GM23338 (cell line): ENCODE results near the gene WSB2. TPM values are rescaled to one million over a fixed set of nuclear protein-coding genes. Genes with fewer than 3 reads are reported as not detected.

ENCODE experiments used
- ATAC-seq: fragments of 200-7000 bp; cut with Tn5 transposase; 3 replicates; pipeline ENCODE4 v1.9.1; 2020
- DNase-seq: peaks from one replicate; pipeline ENCODE4 v3.0.0-alpha.2; 2015; ENCODE audit warnings: low spot score
- H2AFZ ChIP-seq: fragments of 200-600 bp; sonication (generic); 2 replicates; pipeline ENCODE4 v1.8.0; 2016; ENCODE audit warnings: antibody characterized with exemption, mild to moderate bottlenecking, moderate library complexity
- H3F3A ChIP-seq: fragments of 200-600 bp; sonication (generic); replicated peaks from 2 replicates; pipeline ENCODE4 v1.8.0; 2017; ENCODE audit warnings: antibody characterized with exemption, mixed run types, low read depth
- H3K27ac ChIP-seq: fragments of 200-600 bp; sonication (generic); 2 replicates; pipeline ENCODE4 v1.6.1; 2016; ENCODE audit warnings: low read depth
- H3K27me3 ChIP-seq: fragments of 200-600 bp; sonication (generic); 2 replicates; pipeline ENCODE4 v1.8.0; 2016; ENCODE audit warnings: mild to moderate bottlenecking, mixed run types, moderate library complexity; ENCODE audit not compliant: insufficient read depth
- H3K36me3 ChIP-seq: fragments of 200-600 bp; sonication (generic); 2 replicates; pipeline ENCODE4 v1.8.0; 2016; ENCODE audit warnings: mild to moderate bottlenecking; ENCODE audit not compliant: insufficient read depth
- H3K4me1 ChIP-seq: fragments of 200-600 bp; sonication (generic); 2 replicates; pipeline ENCODE4 v1.8.0; 2016; ENCODE audit warnings: mild to moderate bottlenecking, moderate library complexity; ENCODE audit not compliant: insufficient read depth
- H3K4me2 ChIP-seq: fragments of 200-600 bp; sonication (generic); 2 replicates; pipeline ENCODE4 v1.7.1; 2017; ENCODE audit warnings: mixed run types
- H3K4me3 ChIP-seq: fragments of 200-600 bp; sonication (generic); 2 replicates; pipeline ENCODE4 v1.6.1; 2016; ENCODE audit warnings: mixed run types
- H3K79me2 ChIP-seq: fragments of 200-600 bp; sonication (generic); replicated peaks from 2 replicates; pipeline ENCODE4 v1.8.0; 2017; ENCODE audit warnings: mild to moderate bottlenecking; ENCODE audit not compliant: insufficient read depth
- H3K9me2 ChIP-seq: fragments of 200-600 bp; sonication (generic); 2 replicates; pipeline ENCODE4 v1.8.0; 2017; ENCODE audit not compliant: insufficient read depth
- H4K20me1 ChIP-seq: fragments of 200-600 bp; sonication (generic); replicated peaks from 2 replicates; pipeline ENCODE4 v1.8.0; 2017; ENCODE audit warnings: mild to moderate bottlenecking; ENCODE audit not compliant: insufficient read depth
- H3K27ac Mint-ChIP-seq: 2 replicates; pipeline ENCODE4 v1.8.0; 2020; ENCODE audit warnings: inconsistent platforms, mild to moderate bottlenecking, moderate library complexity, mixed read lengths
- H3K27me3 Mint-ChIP-seq: 3 replicates; pipeline ENCODE4 v1.8.0; 2022; ENCODE audit warnings: low read depth, mild to moderate bottlenecking, moderate library complexity, mixed read lengths, inconsistent platforms; ENCODE audit not compliant: insufficient read depth, poor library complexity
- H3K36me3 Mint-ChIP-seq: 3 replicates; pipeline ENCODE4 v1.8.0; 2021; ENCODE audit warnings: low read depth, mild to moderate bottlenecking, inconsistent platforms, moderate library complexity, mixed read lengths
- H3K4me1 Mint-ChIP-seq: 3 replicates; pipeline ENCODE4 v1.8.0; 2020; ENCODE audit warnings: mild to moderate bottlenecking, inconsistent platforms, mixed read lengths
- H3K4me3 Mint-ChIP-seq: 3 replicates; pipeline ENCODE4 v1.8.0; 2021; ENCODE audit warnings: moderate library complexity, mild to moderate bottlenecking, inconsistent platforms, mixed read lengths
- H3K9me3 Mint-ChIP-seq: 3 replicates; pipeline ENCODE4 v1.8.0; 2020; ENCODE audit warnings: moderate library complexity, mild to moderate bottlenecking, inconsistent platforms, mixed read lengths
- CREB1 ChIP-seq: fragments of 250-450 bp; sonication (Bioruptor Pico); IDR thresholded peaks from 2 replicates; pipeline ENCODE4 v1.5.0; 2020; ENCODE audit warnings: low read depth, mild to moderate bottlenecking, moderate library complexity
- CTCF ChIP-seq, 2 experiments: fragments of 200-600 bp in 1 of 2; sonication (generic) in 1 of 2; conservative IDR thresholded peaks; 2 replicates each; pipeline versions ENCODE4 v1.5.1 to v1.6.1; 2016 to 2017; ENCODE audit warnings: antibody characterized with exemption in 2 of 2, low read depth in 2 of 2, mild to moderate bottlenecking in 2 of 2, moderate library complexity in 1 of 2
- ETS1 ChIP-seq: IDR thresholded peaks from 2 replicates; pipeline ENCODE4 v1.6.1; 2016; ENCODE audit warnings: antibody characterized with exemption
- EZH2 ChIP-seq: fragments of 200-600 bp; sonication (generic); IDR thresholded peaks from one replicate; pipeline ENCODE4 v1.8.0; 2017; ENCODE audit warnings: antibody characterized with exemption, mild to moderate bottlenecking, low read depth; ENCODE audit not compliant: unreplicated experiment
- EZH2phosphoT487 ChIP-seq: fragments of 200-600 bp; sonication (generic); IDR thresholded peaks from one replicate; pipeline ENCODE4 v1.8.1; 2018; ENCODE audit warnings: antibody characterized with exemption; ENCODE audit not compliant: unreplicated experiment
- JUNB ChIP-seq: IDR thresholded peaks from one replicate; pipeline ENCODE4 v1.6.1; 2016; ENCODE audit warnings: antibody characterized with exemption; ENCODE audit not compliant: unreplicated experiment
- NANOG ChIP-seq: IDR thresholded peaks from 2 replicates; pipeline ENCODE4 v1.6.1; 2016; ENCODE audit warnings: antibody characterized with exemption, borderline replicate concordance
- POLR2AphosphoS5 ChIP-seq: IDR thresholded peaks from 2 replicates; pipeline ENCODE4 v1.6.1; 2016; ENCODE audit warnings: antibody characterized with exemption, low read depth
- REST ChIP-seq: IDR thresholded peaks from one replicate; pipeline ENCODE4 v1.6.1; 2018; ENCODE audit warnings: antibody characterized with exemption; ENCODE audit not compliant: unreplicated experiment
- STAT1 ChIP-seq: IDR thresholded peaks from one replicate; pipeline ENCODE4 v1.6.1; 2016; ENCODE audit warnings: antibody characterized with exemption; ENCODE audit not compliant: unreplicated experiment
- ZNF114 ChIP-seq: fragments of 250-450 bp; sonication (Bioruptor Pico); IDR thresholded peaks from 2 replicates; pipeline ENCODE4 v1.5.0; 2020; ENCODE audit warnings: mild to moderate bottlenecking, moderate library complexity
- ZNF331 ChIP-seq: fragments of 250-450 bp; sonication (Bioruptor Pico); IDR thresholded peaks from 2 replicates; pipeline ENCODE4 v1.5.0; 2020; ENCODE audit warnings: low read depth, mild to moderate bottlenecking, moderate library complexity
- ZNF462 ChIP-seq: fragments of 250-450 bp; sonication (Bioruptor Pico); IDR thresholded peaks from 2 replicates; pipeline ENCODE4 v1.5.0; 2020; ENCODE audit warnings: mild to moderate bottlenecking, moderate library complexity
- polyA plus RNA-seq: library from polyadenylated mRNA; unstranded; fragments of >200 nt; fragmentation: Nextera tagmentation; extraction: Ambion mirVana; gene quantifications from 2 replicates; pipeline ENCODE4 v1.2.1, GENCODE V29; 2016
- total RNA-seq: library from RNA; depleted of rRNA; stranded (reverse); fragments of >200 nt; shearing (Covaris generic); gene quantifications from 2 replicates; pipeline ENCODE4 v1.2.3, GENCODE V29; 2014

WSB2 gene
- total and polyA plus RNA-seq, 2 experiments from 2014 or later = 36.6 to 60.8 TPM

GRCh38 chr12:117986705-117987469, 74.1 kb downstream of the WSB2 start:
- Histone ChIP-seq H3K4me1 (no peaks in the 10 kb centered on the region), H4K20me1 (no peaks in the 10 kb centered on the region), H3K4me3 (no peak overlapping the region), H3K4me2 (no peak overlapping the region), H3K27ac (no peak overlapping the region), H3K27me3 (no peaks in the 10 kb centered on the region), H3F3A (no peaks in the 10 kb centered on the region), H3K9me2 (0 out of 2 replicates have a peak, but pooled peaks cover 4% of the 10 kb centered on the region), H3K36me3 (no peaks in the 10 kb centered on the region), H3K79me2 (no peaks in the 10 kb centered on the region), H2AFZ (no peak overlapping the region)
- ATAC-seq (no peak), DNase-seq (no peak)
- no peaks in the 10 kb centered on the region for H3K27me3 Mint-ChIP-seq
- H3K36me3 Mint-ChIP-seq = no peaks in the 10 kb centered on the region
- no peaks in the 10 kb centered on the region for H3K9me3 Mint-ChIP-seq
- TF ChIP-seq EZH2phosphoT487 (no peak), JUNB (no peak), ZNF331 (CRISPR knock-in tag) (no peak), ZNF462 (CRISPR knock-in tag) (no peak), REST (no peak), STAT1 (no peak), CTCF (conservative IDR thresholded peaks at IDR 0.05; ENCODE audit: low read depth in 2 of 2) (no peak), ETS1 (no peak), ZNF114 (CRISPR knock-in tag) (no peak), CREB1 (CRISPR knock-in tag) (no peak), EZH2 (no peak), NANOG (no peak), POLR2AphosphoS5 (no peak)
- H3K4me1 Mint-ChIP-seq = peaks cover 4% of the 10 kb centered on the region; the same call in 1 of the 3 replicates
- H3K4me3 Mint-ChIP-seq = no peak overlapping the region
- H3K27ac Mint-ChIP-seq = no peak overlapping the region
